Caki2 (cell line): ENCODE measurements around the gene MPP4. TPM values are rescaled to one million over a fixed set of nuclear protein-coding genes. Genes with fewer than 3 reads are reported as not detected.
A peak's percentile ranks its signal among the peaks of the same experiment; 100 is the strongest.
"Not testable (repeated sequence)": the region's sequence is repeated elsewhere in the genome, so short reads cannot be mapped to it uniquely, and the experiment has no call there.

Experiments
- DNase-seq: peaks from one replicate; pipeline ENCODE4 v3.0.0-alpha.2; 2015; ENCODE audit warnings: low read depth
- in situ Hi-C: cut with HindIII; loops from 2 replicates; pipeline ENCODE4 v1.10.0; 2016; ENCODE audit warnings: low sequenced_read_pairs, low pct_unique_long_range_greater_than_20kb, mixed read lengths
- total RNA-seq: library from RNA; depleted of rRNA; stranded (reverse); fragments of >200 nt; shearing (Covaris generic); gene quantifications from 2 replicates; pipeline ENCODE4 v1.2.3, GENCODE V29; 2014; ENCODE audit warnings: low replicate concordance

Gene MPP4
- total RNA-seq, 1 experiment from 2014 or later, result not detected

DNA sequence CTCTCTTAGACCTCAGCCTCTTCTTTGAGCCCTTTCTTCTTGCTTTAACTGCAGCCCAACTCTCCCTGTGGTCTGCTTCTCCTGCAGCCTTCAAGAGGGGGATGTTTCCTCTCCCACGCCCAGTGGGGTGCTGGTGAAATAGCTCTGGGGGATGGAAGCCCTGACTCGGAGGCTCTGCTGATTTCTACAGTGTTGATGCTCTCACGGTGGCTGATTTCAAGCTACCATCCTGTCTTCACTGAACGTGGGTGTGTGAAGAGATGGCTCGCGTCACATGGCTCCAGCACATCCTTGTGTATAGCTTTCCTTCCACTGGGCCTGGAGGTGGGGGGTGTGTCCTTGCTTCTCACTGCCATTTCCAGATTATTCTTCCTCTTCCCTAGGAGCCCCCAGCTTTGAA, 20.0 kb downstream of the MPP4 start:
- DNase-seq, result no peak
- in situ Hi-C loops, result no loop called here

DNA sequence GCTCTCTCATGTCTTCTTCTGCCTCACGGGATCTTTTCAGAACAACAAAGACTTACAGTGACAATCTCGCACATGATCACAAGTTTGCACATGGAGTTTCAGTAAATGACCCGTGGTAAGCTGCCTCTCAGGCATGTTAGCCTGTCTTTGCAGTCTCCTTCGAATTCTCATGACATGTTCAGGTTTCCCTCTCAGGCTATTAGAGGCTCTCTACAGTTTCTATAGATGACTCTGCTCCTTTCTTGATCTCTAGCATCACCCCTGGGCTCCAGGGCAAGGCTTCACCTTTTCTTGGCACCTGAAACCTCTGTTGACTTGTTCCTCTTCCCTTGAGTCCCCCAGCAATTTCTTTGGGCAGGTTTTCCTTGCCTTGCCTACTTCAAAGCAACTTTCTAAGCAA, 23.0 kb downstream of the MPP4 start:
- DNase-seq, result no peak
- in situ Hi-C loops, result no loop called here

DNA sequence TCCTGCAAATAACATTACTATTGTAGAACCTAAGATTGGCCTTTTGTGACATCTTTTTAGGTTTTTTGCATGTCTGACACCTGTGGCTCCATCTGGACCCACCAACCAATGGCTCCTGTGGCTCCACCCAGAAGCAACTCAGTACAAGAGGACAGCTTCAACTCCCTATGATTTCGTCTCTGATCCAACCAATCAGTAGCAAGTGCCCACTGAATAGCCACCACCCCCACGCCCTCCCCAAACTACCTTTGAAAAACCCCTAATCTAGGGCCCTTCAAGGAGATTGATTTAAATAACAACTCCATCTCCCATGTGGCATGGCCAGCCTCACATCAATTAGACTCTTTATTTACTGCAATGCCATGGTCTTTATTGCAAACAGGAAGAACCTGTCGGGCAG, 23.6 kb downstream of the MPP4 start:
- in situ Hi-C loops, result no loop called here
- no peak for DNase-seq

DNA sequence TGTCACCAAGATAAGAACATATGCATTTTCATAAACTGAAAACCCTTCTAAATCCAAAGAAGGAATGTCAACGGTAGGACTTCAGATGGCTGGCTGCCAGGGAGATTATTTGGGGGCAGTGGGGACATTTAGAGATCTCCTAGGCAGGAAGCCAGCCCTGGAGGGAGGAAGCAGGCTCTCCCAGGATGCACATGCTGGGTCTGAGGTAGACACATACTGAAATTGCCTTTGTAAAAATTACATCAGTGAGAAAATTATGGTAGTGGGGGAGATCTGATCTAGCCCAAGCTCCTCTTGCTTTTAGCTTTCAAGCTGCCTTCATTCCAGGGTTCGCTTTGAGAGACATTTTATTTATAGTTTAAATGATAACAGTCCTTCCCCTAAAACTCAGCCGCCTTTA, 24.1 kb downstream of the MPP4 start:
- in situ Hi-C loops, result no loop called here
- no peak for DNase-seq

DNA sequence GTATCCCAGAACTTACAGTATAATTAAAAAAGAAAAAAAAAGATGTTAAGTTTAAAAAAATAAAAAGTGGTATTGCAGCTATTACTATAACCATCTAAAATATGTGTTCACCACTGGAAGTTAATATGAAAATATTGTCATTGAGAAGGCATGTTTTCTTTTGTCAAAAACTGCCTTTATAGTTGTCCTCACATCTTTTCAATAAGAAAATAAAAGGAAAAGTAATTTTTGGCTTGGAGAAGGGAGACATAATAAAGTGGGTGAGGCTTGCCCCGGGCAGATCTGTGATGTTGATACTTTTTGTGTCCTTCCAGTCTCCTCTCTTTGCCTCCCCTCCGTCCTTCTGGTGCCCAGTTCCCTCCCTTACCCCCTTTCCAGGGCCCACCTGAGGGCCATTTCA, 24.9 kb downstream of the MPP4 start:
- no peak for DNase-seq
- in situ Hi-C loops, result no loop called here

DNA sequence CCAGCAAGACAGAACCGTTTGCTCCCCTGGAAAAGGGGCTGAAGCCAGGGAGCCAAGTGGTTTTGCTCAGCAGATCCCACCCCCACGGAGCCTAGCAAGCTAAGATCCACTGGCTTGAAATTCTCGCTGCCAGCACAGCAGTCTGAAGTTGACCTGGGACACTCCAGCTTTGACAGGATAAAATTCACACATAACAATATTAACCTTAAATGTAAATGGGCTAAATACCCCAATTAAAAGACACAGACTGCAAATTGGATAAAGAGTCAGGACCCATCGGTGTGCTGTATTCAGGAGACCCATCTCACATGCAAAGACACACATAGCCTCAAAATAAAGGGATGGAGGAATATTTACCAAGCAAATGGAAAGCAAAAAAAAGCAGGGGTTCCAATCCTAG, 27.2 kb downstream of the MPP4 start:
- in situ Hi-C loops, DNase-seq: not testable (repeated sequence)

DNA sequence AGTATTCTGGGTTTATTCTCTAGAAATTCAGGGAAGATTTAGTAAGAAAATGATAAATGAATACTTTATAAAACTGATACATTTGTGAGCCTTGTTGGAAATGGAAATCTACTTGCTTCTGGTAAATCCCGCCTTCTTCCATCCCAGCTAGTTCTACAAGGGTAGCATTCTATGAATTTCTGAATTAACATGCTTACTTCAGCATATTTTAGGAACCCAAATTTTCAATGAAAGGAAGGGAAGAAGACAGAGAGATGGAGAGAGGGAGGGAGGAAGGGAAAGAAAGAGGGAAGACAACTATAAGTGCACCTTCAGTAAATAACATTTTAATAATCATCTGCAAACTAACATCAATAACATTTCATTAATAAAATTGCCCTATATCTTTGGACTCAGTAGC, 28.6 kb downstream of the MPP4 start:
- DNase-seq, result no peak
- in situ Hi-C loops, result no loop called here

DNA sequence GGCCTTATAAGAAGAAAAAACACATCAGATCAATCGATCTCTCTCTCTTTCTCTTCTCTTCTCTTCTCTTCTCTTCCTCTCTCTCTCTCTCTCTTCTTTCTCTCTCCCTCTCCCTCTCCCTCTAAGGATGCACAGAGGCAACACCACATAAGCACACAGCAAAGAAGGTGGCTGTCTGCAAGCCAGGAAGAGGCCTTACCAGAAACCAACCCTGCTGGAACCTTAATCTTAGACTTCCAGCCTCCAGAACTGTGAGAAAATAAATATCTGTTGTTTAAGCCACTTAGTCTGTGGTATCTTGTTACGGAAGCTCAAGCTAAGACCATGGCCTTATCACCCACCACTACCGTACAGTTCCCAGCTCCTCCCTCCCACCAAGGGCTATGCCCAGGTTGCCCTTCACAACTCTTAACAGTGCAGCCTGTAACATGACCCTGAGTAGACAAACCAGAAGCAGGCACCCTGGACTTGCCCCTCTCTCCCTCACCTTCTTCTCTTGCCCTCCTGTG, 30.0 kb downstream of the MPP4 start:
- in situ Hi-C loops, result no loop called here

DNA sequence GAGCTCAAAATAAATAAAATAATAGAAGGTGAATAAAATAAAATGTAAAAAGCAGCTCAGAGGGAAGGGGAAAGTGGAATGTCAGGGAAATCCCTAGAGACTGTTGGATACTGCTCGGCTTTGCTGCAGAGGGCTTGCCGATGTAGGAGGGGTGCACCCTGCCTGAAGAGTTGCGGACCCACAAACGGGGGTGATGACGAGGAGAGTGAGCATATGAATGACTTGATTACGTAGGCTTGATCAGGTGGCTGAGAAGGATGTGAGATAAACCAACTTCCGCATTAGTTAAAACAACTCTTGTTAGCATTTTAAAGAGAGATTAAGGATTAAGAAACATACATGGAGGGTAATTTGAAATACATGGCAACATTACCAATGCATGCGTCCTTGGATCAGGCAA, 34.1 kb downstream of the MPP4 start:
- no peak for DNase-seq
- in situ Hi-C loops, result no loop called here

More for the DNA sequence above, 30.0 kb downstream of the MPP4 start:
- DNase-seq, result no peak

DNA sequence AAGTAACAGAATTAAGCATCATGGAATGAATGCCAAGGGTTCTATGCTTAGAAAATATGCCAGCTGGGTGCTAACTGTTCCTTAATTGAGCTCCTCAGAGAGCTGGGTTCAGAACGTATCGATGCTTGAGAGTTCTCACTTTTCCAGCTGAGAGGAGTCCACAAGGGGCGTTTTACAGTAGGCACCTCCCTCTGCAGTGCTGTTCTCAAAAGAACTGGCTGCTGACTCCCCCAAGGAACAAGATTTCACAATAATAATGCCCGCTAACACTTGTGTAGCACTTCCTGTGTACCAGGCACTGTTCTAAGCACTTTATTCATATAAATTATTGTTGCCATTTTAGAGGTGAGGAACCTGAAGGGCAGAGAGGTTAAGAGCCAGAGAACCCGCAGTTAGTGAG, 37.1 kb downstream of the MPP4 start:
- no peak for DNase-seq
- in situ Hi-C loops, result no loop called here

DNA sequence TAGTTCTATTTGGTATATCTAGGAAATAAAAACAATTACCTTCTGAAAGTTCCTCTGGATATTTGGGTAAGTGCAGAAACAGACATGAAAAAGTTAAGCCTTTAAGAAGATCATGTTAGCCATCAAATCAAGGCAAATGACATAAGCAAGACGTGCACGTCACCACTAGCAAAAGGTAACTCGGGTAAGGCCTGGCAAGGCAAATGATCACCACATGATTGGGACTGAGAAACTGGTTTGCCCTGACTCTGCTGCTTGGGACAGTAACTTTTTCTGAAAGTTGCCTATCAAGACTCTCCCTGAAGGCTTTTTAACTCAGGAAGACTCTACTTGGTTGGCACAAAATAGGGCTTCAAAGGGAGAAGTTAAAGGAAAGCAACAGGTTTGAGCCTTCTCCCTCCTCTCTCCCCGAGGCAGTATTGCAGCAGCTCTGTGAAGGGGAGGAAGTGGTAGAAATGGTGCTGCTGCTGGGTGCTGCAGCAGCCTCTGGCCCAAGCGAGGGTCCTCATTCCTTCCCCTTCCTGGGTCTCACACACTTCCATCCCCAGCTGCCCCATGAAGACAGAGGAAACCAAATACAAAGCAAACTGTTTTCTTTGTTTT, 38.0 kb downstream of the MPP4 start:
- DNase-seq, result no peak
- in situ Hi-C loops, result no loop called here

DNA sequence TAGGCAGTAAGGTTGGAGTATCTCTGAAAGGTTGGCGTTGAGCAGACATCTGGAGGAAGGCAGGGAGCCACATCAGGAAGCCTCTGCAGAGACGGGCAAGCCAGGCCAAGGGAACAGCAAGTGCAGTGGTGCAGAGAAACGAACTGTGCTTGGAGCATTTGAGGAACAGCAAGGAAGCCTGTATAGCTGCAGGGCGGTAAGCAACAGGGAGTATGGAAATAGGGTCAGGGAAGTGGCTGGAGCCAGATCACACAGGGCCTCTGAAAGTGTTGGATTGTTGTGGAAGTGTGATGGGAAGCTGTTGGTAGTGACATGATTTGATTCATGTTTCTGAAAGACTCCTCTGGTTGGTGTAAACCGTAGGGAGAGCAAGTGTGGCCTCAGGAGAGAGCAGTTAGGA, 41.7 kb downstream of the MPP4 start:
- DNase-seq, result no peak
- in situ Hi-C loops, result no loop called here

DNA sequence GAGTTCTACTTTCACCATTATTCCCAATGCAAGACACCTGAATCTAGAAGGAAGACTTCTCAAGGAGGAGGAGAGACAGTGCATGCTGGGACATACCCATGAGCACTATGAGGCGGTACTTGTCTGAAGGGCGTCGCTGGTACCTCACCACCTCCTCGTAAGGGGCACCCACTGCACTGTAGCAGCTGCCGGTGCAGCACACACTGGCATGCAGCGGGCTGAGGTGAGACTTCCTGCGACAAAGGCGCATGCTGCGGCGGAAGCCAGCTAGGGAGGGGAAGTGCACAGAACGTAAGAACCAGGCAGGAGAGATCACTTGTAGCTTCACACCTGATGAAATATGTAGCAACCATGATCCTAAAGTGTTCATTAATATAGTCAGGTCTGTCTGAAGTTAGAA, 42.3 kb downstream of the MPP4 start:
- in situ Hi-C loops, result no loop called here
- DNase-seq, result no peak

DNA sequence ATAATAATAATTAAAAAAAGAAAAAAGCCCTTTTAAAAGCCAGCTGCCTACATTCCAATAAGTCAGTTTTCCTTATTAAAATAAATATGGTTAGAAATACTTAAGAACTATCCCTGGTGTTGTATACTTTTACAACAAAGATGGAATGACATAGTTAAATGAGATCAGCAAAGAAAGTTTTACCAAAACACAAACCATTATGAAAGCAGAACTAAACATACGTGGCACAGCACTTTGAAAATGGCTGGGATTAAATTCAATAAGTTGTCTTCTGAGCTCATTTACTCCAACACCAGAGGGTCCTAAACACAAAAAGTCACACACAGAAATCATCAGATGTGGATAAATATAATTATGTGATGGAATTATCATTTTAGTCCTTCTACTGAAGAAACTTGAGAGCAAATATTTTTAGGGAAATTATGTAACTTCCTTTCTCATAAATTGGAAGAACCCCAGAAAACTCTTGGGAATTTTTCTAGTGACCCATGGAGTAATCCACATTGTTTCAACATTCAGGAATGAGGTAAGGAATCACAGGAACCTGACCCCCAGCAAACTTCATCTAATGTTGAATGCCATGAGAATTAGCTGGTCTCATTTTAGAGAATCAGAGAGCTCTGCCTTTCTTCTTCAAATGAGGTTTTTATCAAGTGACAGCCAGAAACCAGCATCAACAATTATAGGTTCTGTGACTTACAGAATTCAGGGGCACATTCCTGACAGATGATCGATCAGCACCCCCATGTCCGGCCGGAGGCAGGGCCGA, 43.6 kb downstream of the MPP4 start:
- DNase-seq, result no peak
- in situ Hi-C loops, result no loop called here

DNA sequence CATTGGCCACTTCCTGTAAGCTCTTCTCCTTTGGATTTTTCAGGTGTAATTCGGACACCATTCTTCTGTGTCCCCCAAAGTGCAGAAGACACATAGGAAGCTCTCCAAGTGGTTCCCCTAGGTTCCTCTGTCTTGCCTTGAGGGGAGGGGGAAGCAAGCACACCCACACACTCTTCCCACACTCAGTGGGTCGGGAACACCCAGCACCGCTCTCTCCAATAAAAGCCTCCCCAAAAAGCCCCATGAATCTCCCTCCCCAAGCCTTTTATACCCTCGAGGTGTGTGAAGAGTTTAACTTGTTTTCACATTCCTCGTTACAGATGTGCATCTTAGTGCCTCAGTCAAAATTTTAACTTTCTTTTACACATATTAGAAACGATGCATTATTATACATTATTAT, 45.2 kb downstream of the MPP4 start:
- in situ Hi-C loops, result no loop called here
- DNase-seq, result no peak

DNA sequence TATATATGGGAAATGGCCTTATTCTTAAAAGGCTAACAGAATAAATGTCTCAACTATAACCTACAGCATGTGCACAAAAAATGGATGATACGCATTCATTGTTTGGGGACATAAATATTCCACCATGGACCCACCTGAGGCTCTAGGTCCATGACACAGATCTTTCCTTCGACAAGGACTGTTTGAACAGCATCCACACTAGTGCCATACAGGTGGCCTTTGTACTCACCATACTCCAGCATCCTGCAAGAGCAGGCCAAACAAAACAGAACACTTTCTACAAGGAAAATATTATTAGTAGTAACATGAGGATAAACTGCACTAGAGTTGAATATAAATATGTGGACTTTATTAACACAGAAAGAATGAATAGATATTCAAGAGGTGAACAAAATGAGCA, 49.0 kb downstream of the MPP4 start:
- no peak for DNase-seq
- in situ Hi-C loops, result no loop called here

DNA sequence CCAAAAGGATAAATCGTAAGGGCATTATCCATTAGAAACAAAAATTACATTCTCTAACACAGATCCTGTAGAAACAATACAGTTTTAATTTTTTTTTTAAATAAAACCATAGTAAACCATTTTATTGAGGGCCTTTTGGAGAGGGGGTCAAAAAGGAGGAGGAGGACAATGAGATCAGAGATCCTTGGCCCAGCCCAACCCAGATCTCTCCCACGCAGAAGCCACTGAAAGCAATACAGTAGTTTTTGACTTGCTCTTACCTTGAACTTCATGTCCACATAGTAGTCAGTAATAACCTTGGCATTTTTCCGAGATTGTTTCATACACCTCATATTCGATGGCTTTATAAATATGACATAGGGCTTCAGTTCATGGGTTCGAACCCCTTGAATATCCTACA, 51.0 kb downstream of the MPP4 start:
- DNase-seq, result no peak
- in situ Hi-C loops, result no loop called here

DNA sequence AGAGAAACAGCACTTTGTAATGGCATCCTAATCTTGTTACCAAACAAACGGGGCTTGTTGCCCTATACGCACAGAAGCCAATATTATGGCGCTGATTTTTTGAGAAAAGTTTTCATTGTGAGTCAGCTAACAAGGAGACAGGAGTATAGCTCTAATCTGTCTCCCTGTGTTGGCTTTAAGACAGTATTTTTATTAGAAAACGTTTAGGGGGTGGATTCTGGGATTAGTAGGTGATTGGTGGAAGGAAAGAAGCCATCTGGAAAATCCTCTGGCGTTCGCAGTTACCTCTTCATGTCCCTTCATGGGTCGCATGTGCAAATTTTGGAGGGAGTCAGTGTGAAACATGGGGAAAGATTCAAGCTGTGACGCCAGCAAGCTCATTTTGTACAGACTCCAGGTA, 54.4 kb downstream of the MPP4 start:
- in situ Hi-C loops, result no loop called here
- DNase-seq, result peak; percentile 63

DNA sequence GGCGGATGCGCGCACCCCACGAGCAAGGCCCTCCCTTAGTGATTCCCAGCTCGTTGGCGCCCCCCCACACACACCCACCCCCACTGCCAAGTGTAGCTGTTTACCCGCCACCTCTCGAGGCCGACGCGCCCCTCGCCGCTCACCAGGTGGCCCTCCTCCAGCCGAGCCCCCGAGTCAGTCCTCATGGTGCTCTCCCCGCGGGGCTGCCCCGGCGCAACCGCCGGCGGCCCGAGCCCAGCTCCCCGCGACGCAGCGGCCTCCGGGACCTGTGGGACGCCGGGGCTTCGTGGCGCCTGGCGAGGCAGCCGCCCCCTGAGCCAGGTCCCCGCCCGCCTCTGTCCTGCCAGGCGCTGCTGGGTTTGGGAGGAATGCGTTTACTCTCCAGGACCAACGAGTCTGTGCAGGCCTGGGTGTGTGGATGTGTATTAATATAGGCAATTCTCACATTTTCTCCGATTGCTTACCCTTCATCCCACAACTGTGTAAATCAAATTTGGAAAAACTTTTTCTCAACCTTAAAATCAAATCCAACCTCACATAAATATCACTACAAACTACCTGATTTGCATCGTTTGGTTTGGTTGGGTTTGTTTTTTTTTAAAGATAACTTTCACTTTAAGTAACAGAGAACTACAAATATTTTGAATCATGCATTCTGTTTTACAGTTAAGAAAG, 55.1 kb downstream of the MPP4 start, which contains the start of gene TMEM237:
TSS of gene TMEM237 (minus strand) at position 288 of the 675 bp plus-strand sequence. CDS start at position 185, 103 bp downstream.
- in situ Hi-C loops, result no loop called here
- DNase-seq, result peak; percentile 62
